NCI-H748 (cell line): ENCODE results near the gene ETNK2.

Experiments used
- DNase-seq: peaks from one replicate; lab custom pipeline; 2025; ENCODE audit not compliant: unreplicated experiment; lab: John Stamatoyannopoulos, UW

ETNK2 gene

GRCh38 chr1:204177133-204177532 lies 25.3 kb upstream of the ETNK2 start:
- no peak for DNase-seq

GRCh38 chr1:204176049-204176448 lies 24.2 kb upstream of the ETNK2 start:
- peak; percentile 21 for DNase-seq

DNA sequence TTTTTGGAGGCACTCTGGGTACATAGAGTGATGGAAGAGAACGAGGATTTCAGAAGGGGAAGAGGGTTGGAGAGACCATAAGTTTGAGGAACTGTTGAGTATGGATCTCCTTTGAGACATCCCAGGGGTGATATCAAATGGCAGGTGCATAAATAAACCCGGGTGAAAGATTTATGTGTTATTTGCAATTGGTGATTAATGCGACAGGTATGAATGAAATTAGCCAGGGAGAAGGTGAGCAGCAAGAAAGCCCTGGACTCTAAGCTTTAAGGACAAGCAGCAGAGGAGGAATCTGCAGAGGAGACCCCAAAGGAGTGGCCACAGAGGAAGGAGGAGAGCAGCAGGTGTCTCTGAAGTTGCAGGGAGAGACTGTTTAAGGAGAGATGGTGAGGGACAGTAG lies 23.1 kb upstream of the ETNK2 start:
- no peak for DNase-seq

GRCh38 chr1:204172404-204173029 lies 20.7 kb upstream of the ETNK2 start:
- DNase-seq: no peak

DNA sequence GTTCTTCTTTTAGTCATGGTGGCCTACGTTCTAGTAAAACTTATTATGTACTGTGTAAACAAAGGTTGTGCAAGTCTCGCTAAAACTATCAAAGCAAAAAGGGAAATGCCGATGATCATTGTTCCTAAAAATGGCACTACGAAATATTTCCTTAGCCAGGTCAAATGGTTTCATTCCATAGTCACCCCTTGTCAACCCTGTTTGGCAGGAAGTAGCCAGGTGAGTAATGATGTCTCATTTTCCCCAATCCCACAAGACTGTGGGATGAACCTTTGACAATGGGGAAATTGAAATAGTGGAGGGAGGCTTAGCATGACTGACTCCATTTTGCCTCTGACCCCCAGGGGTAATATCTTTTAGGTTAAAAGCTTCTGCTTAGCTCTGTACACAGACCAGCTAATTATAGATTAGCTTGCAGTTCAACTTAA lies 19.9 kb upstream of the ETNK2 start:
- no peak for DNase-seq

GRCh38 chr1:204170494-204171155 lies 18.8 kb upstream of the ETNK2 start:
- DNase-seq: no peak

- no peak for DNase-seq
Measured at GRCh38 chr1:204169858-204170257, 18.0 kb upstream of the ETNK2 start.

GRCh38 chr1:204167730-204168129 lies 15.9 kb upstream of the ETNK2 start:
- no peak for DNase-seq

DNA sequence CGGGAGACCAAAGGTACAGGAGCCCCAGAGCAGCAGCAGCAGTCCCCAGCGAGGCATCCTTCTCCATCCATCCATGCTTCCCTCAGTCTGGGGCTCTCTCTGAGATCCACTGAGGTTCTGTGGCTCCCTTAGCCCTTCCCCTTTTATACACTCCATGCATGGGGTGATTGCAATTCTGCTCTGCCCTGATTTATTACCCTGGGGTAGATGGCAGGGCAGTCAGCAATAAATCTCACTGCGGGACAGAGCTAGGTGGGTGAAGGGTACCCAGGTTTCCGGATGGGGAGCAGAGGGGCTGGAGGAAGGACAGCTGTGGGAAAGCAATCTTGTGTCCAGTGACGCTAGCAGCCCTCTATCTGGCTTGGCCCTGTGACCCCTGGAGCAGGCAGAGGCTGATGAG lies 14.4 kb upstream of the ETNK2 start, which contains the start of gene REN:
Gene REN, minus strand, starts transcription at position 119 of the 400 bp plus-strand sequence. Its CDS starts 44 bp downstream, at position 75.
- DNase-seq: no peak

- peak; percentile 72 for DNase-seq
Measured at GRCh38 chr1:204162494-204163074, 10.7 kb upstream of the ETNK2 start.

GRCh38 chr1:204161609-204162493 lies 10.0 kb upstream of the ETNK2 start:
- no peak for DNase-seq

GRCh38 chr1:204157962-204158361 lies 6.1 kb upstream of the ETNK2 start:
- DNase-seq: no peak

DNA sequence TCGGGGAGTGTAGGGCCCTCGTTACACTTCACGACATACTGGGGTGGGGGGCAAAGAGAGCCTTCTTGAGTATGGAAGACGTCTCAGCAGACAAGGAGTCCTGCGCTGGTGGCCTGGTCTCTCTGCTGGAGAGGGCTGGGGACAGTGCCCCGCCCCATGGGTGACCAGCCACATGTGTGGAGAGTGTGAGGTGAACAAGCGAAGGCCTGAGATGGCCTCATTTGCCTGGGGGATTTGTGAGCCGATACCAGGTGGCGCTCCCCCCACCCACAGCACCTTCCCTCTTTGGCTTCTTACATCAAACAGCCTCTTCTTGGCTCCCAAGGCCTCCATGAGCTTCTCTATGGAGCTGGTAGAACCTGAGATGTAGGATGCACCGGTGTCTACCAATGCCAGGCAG lies 4.0 kb upstream of the ETNK2 start:
- DNase-seq: no peak

GRCh38 chr1:204154568-204155255 lies 2.9 kb upstream of the ETNK2 start:
- no peak for DNase-seq

GRCh38 chr1:204153667-204154066 lies 1.8 kb upstream of the ETNK2 start:
- DNase-seq: no peak

- peak; percentile 19 for DNase-seq
Measured at GRCh38 chr1:204152310-204153044, 633 bp upstream of the ETNK2 start.

GRCh38 chr1:204150702-204151551 lies 917 bp downstream of the ETNK2 start:
- DNase-seq: peak; percentile 27

- no peak for DNase-seq
Measured at GRCh38 chr1:204149635-204150565, 1.9 kb downstream of the ETNK2 start.
